Stimulated activated effector memory CD8-positive, alpha-beta T cell treated with anti-CD3 and anti-CD28 coated beads, Interleukin-12 subunit alpha, Interleukin-12 subunit beta, amount 100 ng/mL, for 72 hours (primary cell): Measurements from ENCODE around the gene PCARE.

ENCODE experiments used
- ATAC-seq: fragments of 150-1000 bp; cut with Tn5 transposase; 2 replicates; pipeline ENCODE4 v1.10.0; 2021
- DNase-seq, 2 donors: peaks; one replicate each; pipeline ENCODE4 v3.0.0; 2021 to 2022; ENCODE audit warnings: low spot score in 2 of 2
- H3K27ac Mint-ChIP-seq: one replicate; pipeline ENCODE4 v1.8.0; 2022; ENCODE audit warnings: mild to moderate bottlenecking, mixed read lengths
- H3K36me3 Mint-ChIP-seq: one replicate; pipeline ENCODE4 v1.8.0; 2022; ENCODE audit warnings: mild to moderate bottlenecking, mixed read lengths
- H3K4me1 Mint-ChIP-seq: one replicate; pipeline ENCODE4 v1.8.0; 2022; ENCODE audit warnings: mixed read lengths
- H3K4me3 Mint-ChIP-seq: one replicate; pipeline ENCODE4 v1.8.0; 2022; ENCODE audit warnings: mild to moderate bottlenecking, mixed read lengths
- H3K9me3 Mint-ChIP-seq: one replicate; pipeline ENCODE4 v1.8.0; 2022; ENCODE audit warnings: mixed read lengths

PCARE gene

DNA sequence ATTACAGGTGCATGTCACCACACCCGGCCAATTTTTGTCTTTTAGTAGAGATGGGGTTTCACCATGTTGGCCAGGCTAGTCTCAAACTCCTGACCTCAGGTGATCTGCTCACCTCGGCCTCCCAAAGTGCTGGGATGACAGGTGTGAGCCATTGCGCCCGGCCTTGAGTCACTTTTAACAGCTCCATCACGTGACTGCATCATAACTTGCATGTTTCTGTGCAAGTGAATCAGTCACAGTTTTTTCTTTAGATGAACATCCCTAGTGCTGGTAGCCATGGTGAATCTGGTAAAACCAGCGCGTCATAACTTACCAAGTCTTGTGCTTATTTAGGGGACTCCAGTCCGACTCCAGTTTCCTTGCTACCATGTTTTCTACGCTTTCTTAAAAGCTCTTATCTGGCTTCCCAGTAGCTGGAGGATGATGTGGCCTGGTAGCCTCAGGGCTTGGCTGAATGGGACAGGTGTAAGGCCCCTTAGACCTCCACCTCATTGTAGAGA is 33.1 kb downstream of the PCARE start:
- Mint-ChIP-seq H3K27ac (no peak overlapping the region), H3K4me1 (peaks cover 6% of the 10 kb centered on the region), H3K36me3 (peaks cover 21% of the 10 kb centered on the region), H3K4me3 (no peak overlapping the region), H3K9me3 (no peaks in the 10 kb centered on the region)
- DNase-seq: no peak
- no peak for ATAC-seq

DNA sequence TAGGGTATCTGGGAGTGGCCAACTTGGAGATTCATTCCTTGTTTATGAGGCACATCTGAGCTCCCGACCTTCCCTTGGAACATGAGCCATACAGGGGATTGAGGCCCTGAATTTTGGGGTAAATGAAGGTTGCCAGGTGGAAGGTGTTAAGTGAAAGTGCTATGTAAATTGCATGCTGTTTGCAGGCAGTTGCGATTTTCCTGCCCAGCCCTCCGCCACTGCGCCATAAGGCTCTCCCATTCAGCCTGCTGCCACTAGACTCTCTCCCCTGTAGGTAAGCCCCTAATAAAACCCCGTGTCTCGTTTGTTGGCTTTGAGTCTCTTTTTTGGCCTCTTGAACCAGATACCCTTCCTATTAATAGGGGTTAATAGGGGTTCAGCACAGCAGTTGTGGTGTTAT is 33.8 kb downstream of the PCARE start:
- H3K27ac Mint-ChIP-seq: peak overlapping the region; percentile 45

DNA sequence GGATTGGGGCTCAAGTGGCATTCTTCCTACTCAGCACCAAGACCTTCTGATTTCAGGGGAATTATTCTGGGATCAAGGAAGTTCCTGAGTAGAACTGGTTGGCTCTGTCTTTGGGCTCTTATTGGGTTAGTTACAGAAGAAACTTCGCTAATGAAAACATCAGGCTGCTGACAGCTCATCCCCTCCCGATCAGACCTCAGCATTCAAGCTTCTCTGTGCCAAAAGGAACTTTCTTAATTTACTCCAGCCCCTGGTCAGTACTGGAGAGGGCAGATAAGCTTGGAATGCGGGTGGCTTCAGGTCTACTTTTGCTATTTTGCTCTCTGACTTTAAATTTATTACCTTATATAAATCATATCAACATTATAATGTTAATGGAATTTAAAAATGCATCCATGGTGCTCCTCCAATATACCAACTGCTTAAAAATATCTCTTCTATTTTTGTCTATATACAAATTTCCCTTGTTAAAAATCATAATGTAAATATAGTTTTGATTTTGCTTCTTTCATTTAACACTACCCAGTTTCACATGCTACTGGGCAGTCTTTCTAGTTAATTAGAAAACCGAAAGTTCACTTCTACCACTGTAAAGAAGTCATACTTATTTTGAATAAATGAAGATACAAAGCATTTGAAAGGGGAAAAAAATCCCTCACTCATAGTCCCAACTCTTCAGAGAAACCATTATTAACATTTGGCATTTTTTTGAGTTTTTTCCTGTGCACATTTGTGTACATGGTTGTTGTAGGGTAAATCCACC is 34.4 kb downstream of the PCARE start:
- no peaks in the 10 kb centered on the region for H3K9me3 Mint-ChIP-seq
- H3K36me3 Mint-ChIP-seq: peaks cover 24% of the 10 kb centered on the region
- DNase-seq (no peak), ATAC-seq (no peak)
- peak overlapping the region; percentile 45 for H3K27ac Mint-ChIP-seq
- H3K4me3 Mint-ChIP-seq: no peak overlapping the region
- peaks cover 6% of the 10 kb centered on the region for H3K4me1 Mint-ChIP-seq

More for the DNA sequence above, 33.8 kb downstream of the PCARE start:
- no peak for DNase-seq
- no peaks in the 10 kb centered on the region for H3K9me3 Mint-ChIP-seq
- H3K36me3 Mint-ChIP-seq: peaks cover 20% of the 10 kb centered on the region
- H3K4me3 Mint-ChIP-seq: no peak overlapping the region
- ATAC-seq: no peak
- H3K4me1 Mint-ChIP-seq: peaks cover 6% of the 10 kb centered on the region

DNA sequence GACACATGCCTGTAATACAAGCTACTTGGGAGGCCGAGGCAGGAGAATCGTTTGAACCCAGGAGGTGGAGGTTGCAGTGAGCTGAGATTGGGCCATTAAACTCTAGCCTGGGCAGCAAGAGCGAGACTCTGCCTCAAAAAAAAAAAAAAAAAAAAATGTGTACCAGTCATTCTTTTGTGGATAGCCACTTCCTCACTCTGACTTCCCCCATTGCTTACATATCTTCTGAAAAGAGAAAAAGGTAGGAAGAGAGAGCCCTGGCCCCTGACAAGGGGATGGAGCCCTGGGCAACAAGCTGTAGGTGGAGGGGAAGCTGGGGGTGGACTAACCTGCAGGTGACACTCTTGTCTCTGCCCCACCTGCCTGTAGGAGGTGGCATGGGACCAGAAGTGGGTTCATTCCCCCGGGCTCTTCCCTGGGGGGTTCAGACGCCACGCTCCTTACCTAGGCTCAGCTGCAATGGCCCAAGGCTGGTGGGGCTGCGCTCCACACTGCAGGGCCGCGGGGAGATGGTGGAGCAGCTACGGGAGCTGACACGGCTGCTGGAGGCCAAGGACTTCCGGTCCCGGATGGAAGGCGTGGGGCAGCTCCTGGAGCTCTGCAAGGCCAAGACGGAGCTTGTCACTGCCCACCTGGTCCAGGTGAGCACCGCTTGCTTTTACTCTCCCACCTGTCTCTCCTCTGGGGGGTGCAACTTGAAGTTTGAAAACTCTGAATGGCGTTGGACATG is 39.1 kb downstream of the PCARE start:
- Mint-ChIP-seq H3K4me1 (peaks cover 17% of the 10 kb centered on the region), H3K36me3 (peaks cover 46% of the 10 kb centered on the region), H3K9me3 (no peaks in the 10 kb centered on the region), H3K27ac (peak overlapping the region; percentile 75), H3K4me3 (no peak overlapping the region)
- DNase-seq (no peak), ATAC-seq (peak; percentile 19)

DNA sequence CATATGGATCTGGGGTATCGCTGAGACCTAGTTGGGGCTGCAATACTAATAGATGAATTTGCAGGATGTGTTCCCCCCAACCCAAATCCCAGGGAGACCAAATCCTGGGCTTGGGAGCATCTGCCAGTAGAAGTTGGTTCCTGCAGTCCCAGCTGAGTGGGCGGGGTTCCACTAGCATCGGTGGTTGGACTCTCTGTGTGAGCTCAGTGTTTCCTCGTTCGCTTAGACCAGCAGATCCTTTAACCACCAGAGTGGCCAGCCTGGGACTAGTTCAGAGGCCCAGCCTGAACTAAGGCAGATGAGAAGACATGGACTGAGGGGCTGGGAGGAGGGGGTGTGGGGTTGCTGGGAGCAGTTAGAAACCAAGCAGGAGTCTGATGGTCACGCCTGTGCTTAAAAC is 40.7 kb downstream of the PCARE start:
- ATAC-seq (no peak), DNase-seq (no peak)
- Mint-ChIP-seq H3K9me3 (no peaks in the 10 kb centered on the region), H3K4me3 (no peak overlapping the region), H3K27ac (peak overlapping the region; percentile 68), H3K4me1 (peaks cover 17% of the 10 kb centered on the region), H3K36me3 (peaks cover 49% of the 10 kb centered on the region)

DNA sequence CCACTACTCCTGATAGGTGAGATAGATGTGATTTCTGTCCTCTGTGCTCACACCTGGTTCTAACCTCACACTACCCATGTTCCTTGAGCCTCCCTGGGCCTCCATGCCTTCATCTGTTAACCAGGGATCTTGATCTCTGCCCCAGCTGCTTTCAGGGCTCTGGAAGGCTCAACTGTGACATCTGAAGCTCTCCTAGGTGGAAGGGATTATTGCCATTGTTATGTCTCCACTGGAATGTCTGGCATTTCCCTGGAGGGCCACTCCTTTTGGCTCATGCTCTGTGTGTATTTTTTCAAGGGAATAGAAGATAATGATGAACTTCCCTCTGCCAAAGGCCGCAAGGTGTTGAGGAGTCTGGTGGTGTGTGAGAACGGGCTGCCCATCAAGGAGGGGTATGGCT is 41.2 kb downstream of the PCARE start:
- no peak for ATAC-seq
- peak overlapping the region; percentile 68 for H3K27ac Mint-ChIP-seq
- H3K4me3 Mint-ChIP-seq: no peak overlapping the region
- peaks cover 49% of the 10 kb centered on the region for H3K36me3 Mint-ChIP-seq
- no peaks in the 10 kb centered on the region for H3K9me3 Mint-ChIP-seq
- DNase-seq: no peak
- peaks cover 17% of the 10 kb centered on the region for H3K4me1 Mint-ChIP-seq

DNA sequence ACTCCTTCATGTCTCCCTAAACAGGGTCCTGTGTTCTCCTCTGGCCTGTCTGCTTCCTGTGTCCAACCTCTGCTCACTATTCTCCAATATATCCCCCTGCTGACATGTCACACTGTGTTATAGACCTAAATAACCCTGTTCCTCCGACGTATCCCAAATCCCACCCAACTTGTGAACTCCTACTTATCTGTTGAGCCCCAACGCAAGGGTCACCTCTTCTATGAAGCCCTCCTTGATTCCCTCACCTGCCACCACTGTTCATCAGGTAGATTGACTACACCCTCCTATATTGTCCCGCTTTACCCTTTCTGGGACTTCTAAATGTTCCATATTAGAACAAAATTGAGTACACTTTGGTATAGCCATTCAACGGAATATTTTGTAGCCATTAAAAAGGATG is 42.1 kb downstream of the PCARE start:
- H3K4me1 Mint-ChIP-seq: peaks cover 17% of the 10 kb centered on the region
- no peak overlapping the region for H3K4me3 Mint-ChIP-seq
- H3K9me3 Mint-ChIP-seq: no peaks in the 10 kb centered on the region
- H3K36me3 Mint-ChIP-seq: peaks cover 49% of the 10 kb centered on the region
- DNase-seq (no peak), ATAC-seq (no peak)
- no peak overlapping the region for H3K27ac Mint-ChIP-seq

DNA sequence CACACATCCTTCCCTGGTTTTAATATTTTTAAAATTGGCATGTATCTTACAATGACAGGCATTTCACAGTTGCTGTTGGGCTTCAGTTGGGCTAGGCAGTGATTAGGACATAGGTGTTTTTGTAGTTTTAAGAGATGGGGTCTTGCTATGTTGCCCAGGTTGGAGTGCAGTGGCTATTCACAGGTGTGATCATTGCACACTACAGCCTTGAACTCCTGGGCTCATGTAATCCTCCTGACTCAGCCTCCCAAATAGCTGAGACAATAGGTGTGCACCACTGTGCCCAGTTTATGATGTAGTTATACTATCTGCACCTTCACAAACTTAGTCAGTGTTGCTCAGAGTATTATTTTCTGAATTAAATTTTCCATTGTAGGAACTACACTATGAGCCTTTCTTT is 43.3 kb downstream of the PCARE start:
- Mint-ChIP-seq H3K27ac (no peak overlapping the region), H3K4me1 (peaks cover 17% of the 10 kb centered on the region), H3K36me3 (peaks cover 40% of the 10 kb centered on the region), H3K4me3 (no peak overlapping the region), H3K9me3 (no peaks in the 10 kb centered on the region)
- ATAC-seq (no peak), DNase-seq (no peak)

DNA sequence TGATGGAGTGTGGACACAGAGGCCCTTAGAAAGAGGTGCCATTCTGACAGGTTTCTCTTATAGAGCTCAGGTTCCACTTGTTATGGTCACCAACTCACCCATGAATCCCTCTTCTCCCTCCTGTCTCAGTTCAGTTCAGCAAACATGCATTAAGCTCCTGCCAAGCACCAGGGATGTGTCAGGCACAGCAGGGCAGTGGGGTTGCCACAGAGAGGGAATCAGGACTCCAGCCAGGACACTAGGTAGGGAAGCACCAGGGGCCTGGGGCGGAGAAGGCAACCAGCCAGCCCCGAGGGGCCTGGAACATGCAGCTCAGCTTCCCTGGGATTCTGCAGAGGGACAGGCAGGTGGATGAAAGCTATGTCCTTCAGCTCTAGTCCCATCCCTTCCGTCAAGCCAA is 48.6 kb downstream of the PCARE start:
- H3K9me3 Mint-ChIP-seq: no peaks in the 10 kb centered on the region
- H3K27ac Mint-ChIP-seq: peak overlapping the region; percentile 12
- ATAC-seq (no peak), DNase-seq (no peak)
- H3K4me3 Mint-ChIP-seq: no peak overlapping the region
- peaks cover 10% of the 10 kb centered on the region for H3K4me1 Mint-ChIP-seq
- peaks cover 11% of the 10 kb centered on the region for H3K36me3 Mint-ChIP-seq

DNA sequence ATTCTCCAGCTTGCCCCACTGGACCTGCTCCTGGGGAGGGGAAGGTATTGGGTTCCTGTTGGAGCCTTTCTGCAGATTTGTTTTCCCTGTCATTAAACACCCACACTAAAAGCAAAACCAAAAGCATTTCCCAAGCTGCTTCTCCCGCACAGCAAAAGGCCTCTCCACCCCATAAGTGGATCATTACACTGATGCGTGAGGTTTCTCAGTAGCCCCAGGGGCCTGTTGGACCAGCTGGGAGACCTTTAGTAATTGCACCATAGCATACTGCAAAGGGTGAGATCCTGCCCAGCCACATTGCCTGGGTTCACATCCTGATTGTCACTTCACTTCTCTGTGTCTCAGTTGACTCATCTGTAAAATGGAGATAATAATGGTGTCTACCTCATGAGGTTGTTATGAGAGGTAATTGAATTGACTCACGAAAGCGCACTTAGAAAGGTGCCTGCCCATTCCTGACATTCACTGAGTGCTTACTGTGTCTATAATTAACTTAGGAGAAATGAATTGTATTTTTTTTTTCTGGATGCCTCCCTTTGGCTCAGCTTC is 49.4 kb downstream of the PCARE start:
- ATAC-seq: peak; percentile 47
- H3K9me3 Mint-ChIP-seq: no peaks in the 10 kb centered on the region
- peaks cover 11% of the 10 kb centered on the region for H3K36me3 Mint-ChIP-seq
- H3K27ac Mint-ChIP-seq: no peak overlapping the region
- H3K4me3 Mint-ChIP-seq: no peak overlapping the region
- H3K4me1 Mint-ChIP-seq: peaks cover 17% of the 10 kb centered on the region
- DNase-seq: no peak

DNA sequence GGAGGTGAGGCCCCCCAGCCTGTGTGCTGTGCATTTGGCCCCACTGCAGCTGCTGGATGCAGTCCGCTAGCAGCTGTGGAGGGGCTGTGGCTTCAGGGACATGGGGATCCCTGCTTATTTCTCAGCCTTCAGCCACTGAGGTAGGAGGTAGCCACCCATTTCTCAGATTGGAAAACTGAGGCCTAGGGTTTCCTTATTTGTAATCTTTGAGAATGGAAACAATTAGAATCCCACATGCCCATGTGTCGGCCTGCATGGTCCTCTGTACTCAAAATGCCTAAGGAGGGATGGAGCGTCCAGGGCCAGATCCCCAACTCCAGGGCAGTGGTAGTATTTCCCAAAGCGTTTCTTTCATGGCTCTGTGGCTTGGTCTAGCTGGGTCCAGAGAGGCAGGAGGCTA is 51.1 kb downstream of the PCARE start:
- H3K4me3 Mint-ChIP-seq: no peak overlapping the region
- ATAC-seq: no peak
- no peak for DNase-seq
- peaks cover 25% of the 10 kb centered on the region for H3K4me1 Mint-ChIP-seq
- peaks cover 5% of the 10 kb centered on the region for H3K36me3 Mint-ChIP-seq
- no peak overlapping the region for H3K27ac Mint-ChIP-seq
- no peaks in the 10 kb centered on the region for H3K9me3 Mint-ChIP-seq

DNA sequence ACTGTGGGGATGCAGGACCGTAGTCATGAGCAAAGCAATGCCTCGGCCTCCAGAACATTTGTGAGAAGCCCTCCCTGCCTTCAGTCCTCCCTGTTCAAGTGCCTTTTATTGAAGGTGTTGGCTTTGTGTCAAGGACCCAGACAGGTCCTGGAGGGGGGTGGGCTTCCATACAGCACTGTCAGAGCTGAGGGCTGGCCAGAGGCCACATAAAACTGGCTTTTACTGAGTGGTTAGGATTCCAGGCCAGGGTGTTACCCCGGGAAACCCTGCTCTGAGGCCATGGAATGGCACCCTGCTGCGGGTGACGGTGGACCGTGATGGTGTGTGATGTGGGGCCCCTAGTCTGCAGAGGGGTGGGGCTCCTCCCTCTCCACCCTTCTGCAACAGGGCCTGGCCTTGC is 51.6 kb downstream of the PCARE start:
- ATAC-seq (no peak), DNase-seq (no peak)
- H3K9me3 Mint-ChIP-seq: no peaks in the 10 kb centered on the region
- H3K36me3 Mint-ChIP-seq: peaks cover 5% of the 10 kb centered on the region
- no peak overlapping the region for H3K27ac Mint-ChIP-seq
- H3K4me3 Mint-ChIP-seq: no peak overlapping the region
- H3K4me1 Mint-ChIP-seq: peaks cover 30% of the 10 kb centered on the region

DNA sequence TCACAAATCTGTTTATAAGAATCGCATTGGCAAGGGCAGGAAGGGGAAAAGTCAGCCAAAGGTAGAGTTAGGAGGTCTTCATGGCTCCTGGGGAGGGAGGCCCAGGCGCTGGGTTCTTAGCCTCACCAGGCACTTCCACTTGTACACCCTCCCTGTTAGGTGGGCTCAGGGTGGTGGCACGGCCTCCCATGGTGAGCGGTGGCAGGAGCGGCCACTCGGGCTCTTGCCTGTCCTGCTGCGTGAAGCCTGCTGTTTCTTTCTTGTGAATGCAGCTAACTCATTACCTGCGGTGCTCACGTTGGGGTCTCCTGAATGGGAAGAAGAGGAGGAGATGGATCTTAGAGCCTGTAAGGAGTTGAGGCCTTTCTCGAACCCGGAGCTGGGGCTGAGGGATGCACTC is 52.4 kb downstream of the PCARE start:
- DNase-seq (no peak), ATAC-seq (no peak)
- H3K27ac Mint-ChIP-seq: peak overlapping the region; percentile 98
- peaks cover 35% of the 10 kb centered on the region for H3K4me1 Mint-ChIP-seq
- H3K36me3 Mint-ChIP-seq: peaks cover 5% of the 10 kb centered on the region
- no peak overlapping the region for H3K4me3 Mint-ChIP-seq
- H3K9me3 Mint-ChIP-seq: no peaks in the 10 kb centered on the region

DNA sequence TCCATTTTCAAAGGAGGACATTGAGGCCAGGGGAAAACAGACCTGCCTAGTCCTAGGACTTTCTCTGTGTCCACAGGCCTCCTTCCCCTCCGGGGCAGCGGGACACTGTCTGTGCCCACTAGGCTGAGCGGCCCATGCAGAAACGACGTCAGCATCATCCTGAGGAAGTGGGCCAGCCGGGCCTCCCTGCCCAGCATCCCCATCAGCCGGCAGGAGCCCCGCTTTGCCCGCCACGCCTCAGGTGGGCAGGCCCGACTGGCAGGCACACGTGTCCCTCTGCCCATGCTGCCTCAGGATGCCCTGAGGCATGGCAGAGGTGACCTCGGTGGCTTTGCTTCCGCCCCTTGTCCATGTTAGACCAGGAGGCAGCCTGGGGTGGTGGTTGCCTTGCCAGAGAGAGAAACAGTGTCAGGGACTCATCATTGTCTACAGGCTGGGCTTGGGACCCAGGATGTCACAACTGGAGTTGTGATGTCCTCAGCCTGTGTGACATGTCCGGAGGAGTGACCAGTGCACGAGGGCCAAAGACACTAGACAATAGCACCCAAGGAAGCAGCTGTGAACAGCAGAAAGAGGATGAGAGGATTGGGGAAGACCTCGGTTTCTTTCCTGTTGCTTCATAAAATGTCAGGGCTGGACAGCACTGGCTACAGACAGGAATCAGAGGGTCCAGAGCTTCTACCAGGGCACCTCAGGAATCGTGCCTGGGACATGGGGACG is 56.4 kb downstream of the PCARE start:
- peaks cover 75% of the 10 kb centered on the region for H3K4me1 Mint-ChIP-seq
- DNase-seq (no peak), ATAC-seq (no peak)
- peak overlapping the region; percentile 98 for H3K27ac Mint-ChIP-seq
- H3K36me3 Mint-ChIP-seq: peaks cover 18% of the 10 kb centered on the region
- peak overlapping the region; percentile 18 for H3K4me3 Mint-ChIP-seq
- H3K9me3 Mint-ChIP-seq: no peaks in the 10 kb centered on the region

DNA sequence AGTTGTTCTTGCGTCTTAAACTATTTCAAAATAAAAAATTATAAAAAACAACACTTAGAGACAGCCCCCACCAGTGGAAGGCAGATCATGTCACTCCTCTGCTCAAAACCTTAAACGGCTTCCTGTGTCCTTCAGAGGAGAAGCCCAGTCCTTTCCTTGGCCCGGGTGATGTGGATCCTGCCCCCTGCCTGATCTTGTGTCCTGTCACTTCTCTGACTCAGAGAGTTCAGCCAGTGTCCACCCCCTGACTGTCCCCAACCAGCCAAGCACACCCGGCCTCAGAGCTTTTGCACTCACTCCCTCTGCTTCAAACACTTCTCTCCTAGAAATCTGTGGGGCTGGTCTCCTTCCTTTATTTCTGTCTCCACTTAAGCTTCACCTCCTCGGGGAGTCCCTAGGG is 57.8 kb downstream of the PCARE start:
- Mint-ChIP-seq H3K4me1 (peaks cover 82% of the 10 kb centered on the region), H3K27ac (peak overlapping the region; percentile 98), H3K4me3 (peak overlapping the region; percentile 92)

More for the DNA sequence above, 57.8 kb downstream of the PCARE start:
- H3K36me3 Mint-ChIP-seq: peaks cover 23% of the 10 kb centered on the region
- no peak for ATAC-seq
- H3K9me3 Mint-ChIP-seq: no peaks in the 10 kb centered on the region
- DNase-seq: no peak
